ENCODE data around the gene AK5.

Gene AK5

GRCh38 chr1:77597310-77597709, 315.5 kb downstream of the AK5 start:
- Histone ChIP-seq H3K9me3 (ENCODE audit: control insufficient read depth, low read length) (no peaks in the 10 kb centered on the region), H3K4me1 (ENCODE audit: control insufficient read depth, insufficient read depth, low read length) (no peaks in the 10 kb centered on the region), H3K27me3 (replicated peaks; ENCODE audit: control insufficient read depth, insufficient read depth, low read length) (no peaks in the 10 kb centered on the region), H3K4me3 (ENCODE audit: low read length) (no peak overlapping the region), H3K9ac (ENCODE audit: low read length) (no peak overlapping the region), H3K36me3 (ENCODE audit: control insufficient read depth, insufficient read depth, low read length, severe bottlenecking) (peaks cover 31% of the 10 kb centered on the region)
- DNase-seq (ENCODE audit: low read depth), result no peak

- no peak overlapping the region for H3K4me3 ChIP-seq (ENCODE audit: low read length)
- peaks cover 42% of the 10 kb centered on the region for H3K36me3 ChIP-seq (ENCODE audit: control insufficient read depth, insufficient read depth, low read length, severe bottlenecking)
- no peaks in the 10 kb centered on the region for H3K27me3 ChIP-seq (replicated peaks; ENCODE audit: control insufficient read depth, insufficient read depth, low read length)
- DNase-seq (ENCODE audit: low read depth), result peak; percentile 51
- peaks cover 24% of the 10 kb centered on the region for H3K9me3 ChIP-seq (ENCODE audit: control insufficient read depth, low read length)
- H3K9ac ChIP-seq (ENCODE audit: low read length), result no peak overlapping the region
- H3K4me1 ChIP-seq (ENCODE audit: control insufficient read depth, insufficient read depth, low read length), result peaks cover 15% of the 10 kb centered on the region
These were observed 323.6 kb downstream of the AK5 start for GRCh38 chr1:77605246-77606026.

- Histone ChIP-seq H3K27me3 (replicated peaks; ENCODE audit: control insufficient read depth, insufficient read depth, low read length) (no peaks in the 10 kb centered on the region), H3K9me3 (ENCODE audit: control insufficient read depth, low read length) (peaks cover 24% of the 10 kb centered on the region), H3K4me3 (ENCODE audit: low read length) (peak overlapping the region; percentile 13), H3K4me1 (ENCODE audit: control insufficient read depth, insufficient read depth, low read length) (peaks cover 15% of the 10 kb centered on the region), H3K9ac (ENCODE audit: low read length) (no peak overlapping the region), H3K36me3 (ENCODE audit: control insufficient read depth, insufficient read depth, low read length, severe bottlenecking) (peaks cover 36% of the 10 kb centered on the region)
- DNase-seq (ENCODE audit: low read depth), result no peak
These were observed 327.1 kb downstream of the AK5 start for GRCh38 chr1:77608893-77609292.

All from adipocyte (in vitro differentiated cells).